ENCODE measurements around the gene LRRC8C. TPM values are rescaled to one million over a fixed set of nuclear protein-coding genes. Genes with fewer than 3 reads are reported as not detected.

Gene LRRC8C
- total and polyA plus RNA-seq, 2 of the 8 experiments (the other 6 are each of a cell fraction or from before 2014, with no cell fraction given) = 1.1 to 2.1 TPM

DNA sequence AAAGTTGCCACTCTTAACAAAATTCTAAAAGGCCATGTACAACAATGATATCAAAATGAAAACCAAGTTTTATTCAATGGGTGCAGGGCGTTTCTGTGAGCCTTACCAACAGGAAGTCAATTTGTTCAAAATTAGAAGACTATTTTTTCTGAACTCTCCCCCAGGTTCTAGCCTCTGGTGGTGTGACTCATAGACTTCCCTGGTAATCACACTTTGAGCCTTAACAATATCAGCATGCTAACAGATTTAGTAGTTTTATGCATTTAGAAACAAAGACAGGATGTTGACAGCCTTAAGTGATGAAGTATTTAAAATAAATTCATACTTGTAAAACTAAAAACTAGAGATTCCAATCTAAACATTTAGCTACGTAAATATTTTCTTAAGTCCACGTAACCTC is 88.4 kb downstream of the LRRC8C start (continued):
- TF ChIP-seq BACH1 (IDR thresholded peaks at IDR 0.05; ENCODE audit: low read length) (no peak), RXRA (IDR thresholded peaks at IDR 0.05; ENCODE audit: insufficient read depth, low read depth, low read length) (no peak), KDM5A (IDR thresholded peaks at IDR 0.05; ENCODE audit: low read length) (no peak)

All from H1 (cell line).